ENCODE results near the gene MRPS9.

Gene MRPS9

GRCh38 chr2:105118960-105119359 lies 81.1 kb downstream of the MRPS9 start:
- DNase-seq (ENCODE audit: low spot score): no peak

GRCh38 chr2:105121434-105121833 lies 83.6 kb downstream of the MRPS9 start:
- no peak for DNase-seq (ENCODE audit: low spot score)

- DNase-seq (ENCODE audit: low spot score): no peak
These were observed 87.6 kb downstream of the MRPS9 start for GRCh38 chr2:105125428-105125827.

- no peak for DNase-seq (ENCODE audit: low spot score)
These were observed 88.1 kb downstream of the MRPS9 start for GRCh38 chr2:105125920-105126319.

GRCh38 chr2:105126336-105126735 lies 88.5 kb downstream of the MRPS9 start:
- DNase-seq (ENCODE audit: low spot score): no peak

GRCh38 chr2:105127289-105127915 lies 89.5 kb downstream of the MRPS9 start:
- DNase-seq (ENCODE audit: low spot score): no peak

GRCh38 chr2:105129722-105130232 lies 91.9 kb downstream of the MRPS9 start:
- no peak for DNase-seq (ENCODE audit: low spot score)

- DNase-seq (ENCODE audit: low spot score): no peak
These were observed 92.7 kb downstream of the MRPS9 start for GRCh38 chr2:105130546-105130945.

GRCh38 chr2:105134081-105134480 lies 96.2 kb downstream of the MRPS9 start:
- peak; percentile 6 for DNase-seq (ENCODE audit: low spot score)

GRCh38 chr2:105135436-105135835 lies 97.6 kb downstream of the MRPS9 start:
- no peak for DNase-seq (ENCODE audit: low spot score)

GRCh38 chr2:105136394-105136793 lies 98.5 kb downstream of the MRPS9 start:
- DNase-seq (ENCODE audit: low spot score): no peak

GRCh38 chr2:105138643-105139042 lies 100.8 kb downstream of the MRPS9 start:
- no peak for DNase-seq (ENCODE audit: low spot score)

GRCh38 chr2:105139556-105140239 lies 101.8 kb downstream of the MRPS9 start:
- no peak for DNase-seq (ENCODE audit: low spot score)

- DNase-seq (ENCODE audit: low spot score): no peak
These were observed 102.3 kb downstream of the MRPS9 start for GRCh38 chr2:105140240-105140568.

GRCh38 chr2:105141099-105141614 lies 103.3 kb downstream of the MRPS9 start:
- DNase-seq (ENCODE audit: low spot score): peak; percentile 54

GRCh38 chr2:105142239-105142638 lies 104.4 kb downstream of the MRPS9 start:
- DNase-seq (ENCODE audit: low spot score): no peak

GRCh38 chr2:105143094-105143466 lies 105.2 kb downstream of the MRPS9 start:
- no peak for DNase-seq (ENCODE audit: low spot score)

- DNase-seq (ENCODE audit: low spot score): peak; percentile 16
These were observed 105.7 kb downstream of the MRPS9 start for GRCh38 chr2:105143467-105144151.

- DNase-seq (ENCODE audit: low spot score): no peak
These were observed 106.5 kb downstream of the MRPS9 start for GRCh38 chr2:105144152-105144940.

GRCh38 chr2:105144941-105145300 lies 107.1 kb downstream of the MRPS9 start:
- DNase-seq (ENCODE audit: low spot score): no peak

- DNase-seq (ENCODE audit: low spot score): no peak
These were observed 111.4 kb downstream of the MRPS9 start for GRCh38 chr2:105149272-105149671.

All from kidney tubule cell (primary cell).